GM19035 (cell line): Measurements from ENCODE around the gene NKX2-2.

Experiments
- ATAC-seq: cut with Tn5 transposase; IDR thresholded peaks from one replicate; pipeline ENCODE4 v1.9.1; 2021; ENCODE audit not compliant: unreplicated experiment

Gene NKX2-2

DNA sequence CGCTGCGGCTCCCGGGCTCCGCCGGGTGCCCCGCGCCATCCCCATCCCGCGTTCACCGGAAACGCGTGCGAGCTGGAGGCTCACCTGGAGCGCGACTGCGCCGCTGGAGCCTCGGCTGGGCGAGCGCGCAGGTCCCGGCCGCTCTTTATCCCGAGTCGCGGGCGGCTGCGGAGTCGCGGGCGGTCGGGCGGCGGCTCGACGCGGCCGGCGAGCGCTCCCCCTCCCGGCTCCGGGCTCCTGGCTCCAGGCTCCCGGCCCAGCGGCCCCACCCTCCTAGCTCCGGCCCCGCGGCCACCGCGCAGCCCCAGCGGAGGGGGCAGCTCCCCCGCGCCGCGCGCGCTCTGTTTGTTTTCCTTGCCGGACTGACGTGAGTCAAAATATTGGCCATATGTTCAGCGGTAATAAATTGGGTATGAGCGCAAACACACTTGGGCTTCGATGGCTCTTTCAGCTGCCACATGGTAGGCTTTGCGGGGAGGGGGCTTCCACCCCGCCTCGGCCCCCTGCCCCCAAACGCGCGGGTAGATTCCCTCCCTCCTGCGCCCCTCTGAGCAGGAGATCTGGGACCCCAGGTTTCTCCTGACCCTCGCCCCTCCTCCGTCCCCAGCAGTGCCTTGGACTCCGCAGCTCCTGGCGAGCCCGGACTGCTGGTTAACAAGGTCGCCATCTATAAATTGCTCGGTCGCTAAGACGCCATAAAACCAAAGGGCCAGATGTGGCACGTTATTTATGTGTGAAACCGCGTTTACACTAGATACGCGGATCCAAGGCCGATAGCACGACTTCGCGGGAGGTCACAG lies 8.8 kb upstream of the NKX2-2 start:
- ATAC-seq, result no peak

DNA sequence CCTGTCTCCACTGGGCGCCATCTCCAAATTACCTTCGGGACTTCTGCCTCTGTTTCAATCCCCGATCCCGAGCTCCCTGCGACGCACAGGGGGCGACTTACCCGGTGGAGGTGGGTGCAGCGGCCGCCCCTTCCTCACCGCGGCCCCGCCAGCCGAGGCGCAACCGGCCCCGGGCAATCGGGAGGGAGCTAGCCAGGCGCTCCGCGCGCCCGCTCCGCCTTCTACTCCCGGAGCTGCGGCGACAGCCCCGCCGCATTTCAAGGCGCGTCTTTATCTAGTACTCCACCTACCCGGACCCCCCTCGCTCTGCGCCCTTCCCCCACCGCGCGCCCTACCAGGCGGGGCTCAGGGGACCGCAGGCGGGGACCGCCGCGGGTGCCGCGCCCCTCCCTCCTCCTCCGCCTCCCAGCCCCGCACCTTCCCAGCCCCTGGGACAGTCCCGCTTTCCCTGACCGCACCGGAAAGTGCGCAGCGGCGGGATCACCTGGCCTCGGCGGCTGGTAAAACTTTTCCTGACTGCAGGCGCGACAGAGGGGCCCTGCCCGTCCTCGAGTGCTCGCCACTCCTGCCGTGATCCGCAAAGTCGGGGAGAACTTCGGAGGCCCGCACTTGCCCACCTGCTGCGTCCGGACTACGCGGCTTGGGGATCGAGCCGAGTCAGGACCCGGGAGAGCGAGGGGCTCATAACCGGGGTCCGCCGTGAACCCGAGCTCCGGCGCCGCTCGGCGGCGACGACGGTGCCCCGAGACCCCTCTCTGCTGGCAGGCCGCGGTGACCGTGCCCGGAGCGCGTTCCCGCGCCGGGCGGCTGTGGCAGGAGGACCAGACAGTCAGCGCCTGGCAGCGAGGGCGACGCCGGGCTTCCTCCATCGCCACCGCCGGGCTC lies 8.0 kb upstream of the NKX2-2 start:
- no peak for ATAC-seq

DNA sequence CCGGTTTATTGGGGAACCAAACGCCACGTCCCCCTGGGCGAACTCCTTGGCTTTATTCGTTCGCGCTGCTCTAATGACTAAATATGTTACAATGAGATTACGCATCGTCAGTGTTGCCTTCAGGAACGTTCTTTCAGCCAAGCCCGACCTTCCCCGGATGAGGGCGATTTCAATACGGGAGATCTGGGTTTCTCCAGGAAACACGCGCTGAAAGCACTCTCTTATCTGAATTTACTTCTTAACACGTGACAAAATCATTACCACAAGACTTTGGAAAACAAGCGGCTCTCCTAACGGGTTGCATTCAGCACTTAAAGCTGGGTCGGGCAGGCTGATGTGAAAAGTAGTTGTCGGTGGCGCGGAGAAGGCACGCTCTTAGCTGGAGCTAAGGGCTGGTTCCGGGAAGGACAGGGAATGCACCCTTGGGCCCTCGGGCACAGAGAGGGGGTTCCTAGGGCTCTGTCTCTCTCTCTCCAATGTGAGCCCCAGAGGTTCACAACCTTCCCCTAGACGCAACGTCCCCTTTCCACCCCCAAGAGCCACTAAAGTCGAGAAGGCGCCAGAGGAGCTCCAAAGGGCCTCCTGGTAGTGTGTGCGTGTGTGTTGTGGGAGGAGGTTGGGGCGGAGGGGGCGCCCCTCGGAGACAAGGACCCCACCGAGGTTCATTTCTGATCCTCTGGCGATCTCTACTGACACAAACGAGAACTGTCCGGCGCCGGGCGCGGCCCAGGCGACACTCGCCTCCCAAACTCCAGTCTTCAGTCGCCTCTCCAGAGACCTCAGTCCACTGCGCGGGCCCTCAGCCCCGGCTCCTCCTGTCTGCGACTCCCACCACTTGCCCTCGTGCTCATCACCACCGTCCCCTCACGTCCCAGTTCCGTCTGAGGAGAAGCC lies 7.1 kb upstream of the NKX2-2 start:
- no peak for ATAC-seq

DNA sequence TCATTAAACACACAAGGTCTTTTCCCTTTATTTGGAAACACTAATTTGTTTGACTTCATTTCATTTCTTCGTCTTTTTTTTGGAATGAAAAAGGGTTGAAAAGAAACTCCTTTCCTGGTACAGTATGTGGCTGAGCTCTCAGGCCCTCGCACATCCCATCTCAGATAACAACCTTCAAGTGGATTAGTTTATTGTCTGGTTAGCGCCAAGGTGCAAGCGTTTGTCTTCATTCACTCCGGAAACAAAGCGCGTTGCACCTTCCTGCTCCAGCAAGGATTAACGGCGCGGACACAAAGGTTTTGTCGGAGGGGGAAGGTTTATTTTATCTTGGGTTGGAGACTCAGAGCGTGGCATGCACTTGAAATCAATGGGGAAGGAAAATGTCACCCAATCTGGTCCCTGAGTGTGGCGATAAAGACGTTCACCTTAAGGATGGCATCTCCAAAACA lies 5.3 kb upstream of the NKX2-2 start:
- no peak for ATAC-seq

DNA sequence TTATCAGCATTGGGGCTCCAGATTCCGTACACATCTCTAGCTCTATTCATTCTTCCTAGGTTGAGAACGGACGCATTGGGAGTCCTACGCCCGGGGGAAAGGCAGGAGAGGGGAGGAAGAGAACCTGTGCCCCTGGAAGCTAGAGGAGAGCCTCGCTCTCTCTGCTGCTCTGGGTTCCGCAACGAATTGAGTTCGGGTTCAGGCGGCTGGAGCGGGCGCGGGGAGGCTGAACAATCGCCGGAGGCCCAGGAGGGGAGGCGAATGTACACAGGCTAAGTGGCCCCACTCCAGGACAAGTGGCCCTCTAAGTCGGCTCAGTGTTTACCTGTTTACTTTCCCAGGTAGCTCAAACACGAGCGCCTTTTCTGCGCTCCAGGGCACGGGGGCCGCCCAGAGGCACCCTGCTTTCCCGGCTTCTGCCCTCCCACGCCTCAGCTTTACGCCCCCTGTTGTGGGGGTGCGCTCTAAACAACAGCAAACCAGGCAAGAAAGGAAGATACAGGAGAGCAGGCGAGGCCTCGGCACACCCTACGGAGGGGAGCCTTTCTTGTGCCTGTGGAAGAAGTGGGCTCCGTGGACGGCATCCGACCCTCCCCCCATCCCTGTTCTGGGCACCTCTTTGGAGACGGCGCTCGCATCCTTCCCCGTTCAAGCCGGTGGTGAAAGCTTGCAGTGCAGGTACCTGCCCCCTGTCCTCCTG lies 4.6 kb upstream of the NKX2-2 start:
- no peak for ATAC-seq

DNA sequence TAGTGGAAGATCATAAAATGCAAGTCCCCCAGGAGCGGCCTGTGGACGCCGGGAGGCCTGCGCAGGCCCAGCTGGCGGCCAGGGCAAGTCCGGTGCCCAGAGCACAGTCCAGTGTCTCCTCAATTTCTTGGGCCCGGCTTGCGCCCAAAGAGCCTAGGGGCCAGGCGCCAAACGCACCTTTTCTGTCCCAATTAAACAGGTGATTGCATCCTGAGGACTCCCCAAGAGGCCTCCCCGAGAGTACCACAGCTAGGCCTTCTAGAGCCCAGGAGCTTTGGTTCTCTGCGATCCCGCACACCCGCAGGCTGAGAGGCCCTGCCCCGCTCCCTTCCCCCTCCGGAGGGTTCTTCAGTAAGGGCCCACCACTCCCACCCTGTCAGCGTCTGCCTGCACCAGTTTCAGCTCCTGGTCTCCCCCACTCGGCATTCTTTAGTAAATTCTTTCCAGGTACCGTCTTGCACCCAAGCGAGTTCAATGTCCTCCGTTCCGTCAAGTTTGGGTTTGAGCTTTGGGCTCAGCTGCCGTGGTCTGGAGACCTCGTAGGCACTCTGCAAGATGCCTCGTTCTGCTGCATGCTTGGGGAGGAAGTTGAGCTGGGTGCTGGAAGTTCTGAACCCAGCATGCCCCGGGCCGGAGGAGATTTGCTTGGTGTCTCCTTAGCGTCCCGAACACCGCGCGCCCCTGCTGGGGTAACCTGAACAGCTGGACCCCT lies 3.9 kb upstream of the NKX2-2 start:
- no peak for ATAC-seq

DNA sequence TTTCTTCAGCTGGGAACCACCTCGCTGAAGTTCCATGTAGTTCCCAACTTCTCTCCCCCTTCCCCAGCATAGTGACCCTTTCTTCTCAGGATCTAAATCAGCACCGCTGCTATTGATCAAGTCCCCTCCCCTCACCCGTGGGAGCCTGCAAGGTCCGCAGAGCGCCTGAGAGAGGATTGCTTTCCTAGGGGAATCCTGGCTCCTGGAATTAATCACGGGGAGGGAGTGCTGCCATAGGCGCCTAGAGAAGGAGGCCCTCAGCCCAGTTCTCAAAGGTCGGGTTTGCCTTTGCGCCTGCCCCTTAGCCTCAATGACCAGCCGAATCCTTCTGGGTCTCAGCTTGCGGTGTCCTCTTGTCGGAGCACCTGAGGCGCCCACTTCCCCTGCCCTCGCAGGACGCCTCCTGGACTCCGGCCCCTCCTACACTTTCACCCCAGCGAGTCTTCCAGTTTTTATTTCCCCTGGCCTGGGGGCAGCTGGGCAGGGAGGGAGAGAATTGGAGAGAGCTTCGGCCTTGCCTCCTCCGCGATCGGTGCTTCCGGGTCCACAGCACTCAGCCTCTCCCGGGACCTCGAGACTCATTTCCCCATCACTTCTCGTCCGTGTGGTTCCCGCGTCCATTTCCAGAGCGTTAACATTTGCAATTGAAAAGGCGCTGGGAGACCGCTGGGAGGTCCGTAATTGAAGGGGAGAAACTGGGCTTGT lies 3.1 kb upstream of the NKX2-2 start:
- no peak for ATAC-seq

DNA sequence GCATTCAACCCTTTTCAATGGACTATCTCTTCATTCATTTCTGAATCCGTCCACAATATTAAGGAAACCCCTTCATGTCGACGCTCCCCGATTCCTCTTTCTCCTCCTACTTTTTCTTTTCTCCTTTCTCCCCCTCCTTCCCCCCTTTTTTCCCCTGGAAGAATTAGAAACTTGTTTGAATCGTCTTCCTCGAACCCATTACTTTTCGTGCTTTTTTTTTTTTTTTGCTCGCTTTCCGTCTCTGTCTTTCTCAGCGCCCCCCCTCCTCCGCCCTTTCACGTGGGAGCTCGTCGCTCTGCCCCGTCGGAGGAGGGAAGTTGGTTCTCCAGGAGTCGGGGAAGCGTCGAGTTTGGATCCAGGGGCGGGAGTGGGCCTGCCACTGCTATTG lies 2.3 kb upstream of the NKX2-2 start:
- ATAC-seq, result no peak

DNA sequence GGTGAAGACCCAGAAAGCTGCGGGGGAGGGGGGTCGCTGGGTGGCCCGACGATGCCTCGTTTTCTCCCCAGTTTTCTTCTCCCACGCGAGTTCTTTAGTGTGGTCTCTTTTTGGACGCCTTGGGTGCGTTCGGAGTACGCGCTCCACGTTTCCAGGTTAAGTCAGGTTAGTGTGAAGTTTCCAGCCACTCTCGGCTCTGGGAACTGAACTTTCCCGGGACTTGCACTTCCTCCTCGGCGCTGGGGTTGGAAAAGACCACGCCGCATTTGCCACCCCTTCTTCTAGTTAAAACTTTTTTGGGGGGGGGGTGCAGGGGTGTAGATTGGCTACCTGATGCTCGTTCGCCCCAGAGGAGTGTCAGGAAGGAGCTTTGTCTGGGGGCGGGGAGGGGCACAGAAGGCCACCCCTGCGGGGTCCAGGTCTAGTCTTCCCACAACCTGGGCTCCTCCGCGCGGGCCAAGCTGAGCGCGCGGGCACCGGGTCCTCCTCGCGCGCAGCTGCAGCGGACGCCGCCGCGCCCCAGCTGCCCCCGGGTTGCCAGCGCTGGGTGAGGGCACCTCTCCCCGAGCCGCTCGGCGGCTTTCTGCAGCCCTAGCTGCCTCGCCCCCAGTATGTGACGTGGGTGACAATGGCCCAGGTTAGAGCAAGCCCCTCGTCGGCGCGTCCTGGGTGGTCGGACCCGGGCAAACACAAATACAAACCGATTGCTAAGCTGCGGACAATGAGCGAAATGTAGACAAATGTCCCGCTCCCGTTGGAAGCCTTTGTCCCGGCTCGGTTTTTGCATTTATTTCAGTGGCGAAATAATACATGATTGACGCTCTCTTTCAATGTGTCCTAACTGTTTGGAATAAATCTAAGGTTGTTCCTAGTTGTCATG lies 1.7 kb upstream of the NKX2-2 start:
- ATAC-seq, result no peak

DNA sequence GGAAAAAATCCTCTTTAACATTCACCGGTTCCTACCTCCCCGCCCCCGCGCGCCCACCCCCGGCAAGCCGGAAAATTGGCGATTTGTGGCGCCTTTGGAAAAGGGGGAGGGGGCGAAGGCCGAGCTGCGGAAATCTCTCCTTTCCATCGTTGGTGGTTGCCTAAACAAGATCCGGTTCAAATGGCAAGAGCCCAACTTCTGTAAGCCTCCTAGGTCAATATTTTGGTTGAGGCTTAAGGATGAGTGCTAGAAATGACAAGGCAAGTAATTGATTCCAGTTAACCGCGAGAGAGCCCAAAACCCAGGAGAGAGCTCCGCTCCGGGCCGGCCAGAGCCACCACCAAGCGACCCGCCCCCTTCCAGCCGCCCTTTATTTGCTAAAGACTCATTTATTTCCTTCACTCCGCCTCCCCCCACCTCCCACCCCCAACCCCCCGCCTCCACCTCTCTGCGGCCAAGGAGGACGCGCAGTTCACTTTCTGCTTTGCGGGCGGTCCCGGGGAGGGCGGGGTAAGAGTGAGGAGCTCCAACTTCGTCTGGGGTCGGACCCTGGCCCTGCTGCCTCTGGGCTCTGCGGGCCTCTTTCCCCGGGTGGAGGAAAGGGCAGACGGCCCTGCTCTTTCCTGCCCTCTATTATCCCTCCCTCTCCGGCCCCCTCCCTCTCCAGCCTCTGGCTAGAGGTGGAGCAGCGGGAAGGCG lies 838 bp upstream of the NKX2-2 start:
- ATAC-seq, result no peak

DNA sequence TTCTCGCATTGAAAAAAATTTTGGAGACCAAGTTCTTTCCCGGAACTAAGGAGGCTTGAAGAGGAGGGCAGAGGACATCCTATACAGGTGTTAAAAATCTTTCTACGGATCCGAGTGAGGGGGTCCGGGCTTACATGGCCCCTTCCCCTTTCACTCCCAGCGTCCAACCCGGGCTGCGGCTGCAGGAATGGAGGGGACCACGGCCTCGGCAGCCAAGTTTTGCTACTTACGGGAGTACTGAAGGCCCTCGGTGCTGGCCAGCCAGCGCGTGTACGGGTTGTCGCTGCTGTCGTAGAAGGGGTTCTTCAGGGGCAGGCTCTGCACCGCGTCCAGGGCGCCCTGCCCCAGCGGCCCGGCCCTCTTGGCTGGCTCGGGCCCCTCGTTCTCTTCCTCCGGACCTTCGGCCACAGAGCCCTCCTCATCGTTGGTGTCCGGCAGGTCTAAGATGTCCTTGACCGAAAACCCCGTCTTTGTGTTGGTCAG lies 642 bp downstream of the NKX2-2 start:
- no peak for ATAC-seq

DNA sequence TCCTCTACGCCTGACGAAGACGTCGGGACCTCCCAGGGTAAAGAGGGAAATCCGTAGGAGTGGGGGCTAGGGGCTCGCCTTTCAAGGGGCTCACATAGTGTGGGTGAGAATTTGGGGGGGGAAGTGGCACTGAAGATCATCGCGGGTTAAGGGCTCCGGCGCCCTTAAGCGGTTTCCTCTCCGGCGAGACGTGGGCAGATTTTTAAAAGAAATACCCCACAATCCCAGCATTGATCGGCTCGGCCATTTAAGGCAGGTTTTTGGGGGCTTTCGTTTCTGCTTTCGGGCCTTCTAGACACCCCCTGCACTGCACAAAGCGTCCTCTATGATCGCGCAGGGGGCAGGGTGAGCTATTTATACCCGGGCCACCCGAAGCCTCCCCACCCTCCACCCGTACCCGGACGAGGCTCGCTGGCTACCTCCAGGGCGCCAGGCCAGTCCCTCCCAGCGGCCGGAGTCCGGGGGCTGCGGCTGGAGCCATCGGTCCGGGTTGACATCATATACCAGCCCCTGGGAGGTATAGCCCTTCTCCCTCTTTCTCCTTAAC lies 1.2 kb downstream of the NKX2-2 start:
- no peak for ATAC-seq

DNA sequence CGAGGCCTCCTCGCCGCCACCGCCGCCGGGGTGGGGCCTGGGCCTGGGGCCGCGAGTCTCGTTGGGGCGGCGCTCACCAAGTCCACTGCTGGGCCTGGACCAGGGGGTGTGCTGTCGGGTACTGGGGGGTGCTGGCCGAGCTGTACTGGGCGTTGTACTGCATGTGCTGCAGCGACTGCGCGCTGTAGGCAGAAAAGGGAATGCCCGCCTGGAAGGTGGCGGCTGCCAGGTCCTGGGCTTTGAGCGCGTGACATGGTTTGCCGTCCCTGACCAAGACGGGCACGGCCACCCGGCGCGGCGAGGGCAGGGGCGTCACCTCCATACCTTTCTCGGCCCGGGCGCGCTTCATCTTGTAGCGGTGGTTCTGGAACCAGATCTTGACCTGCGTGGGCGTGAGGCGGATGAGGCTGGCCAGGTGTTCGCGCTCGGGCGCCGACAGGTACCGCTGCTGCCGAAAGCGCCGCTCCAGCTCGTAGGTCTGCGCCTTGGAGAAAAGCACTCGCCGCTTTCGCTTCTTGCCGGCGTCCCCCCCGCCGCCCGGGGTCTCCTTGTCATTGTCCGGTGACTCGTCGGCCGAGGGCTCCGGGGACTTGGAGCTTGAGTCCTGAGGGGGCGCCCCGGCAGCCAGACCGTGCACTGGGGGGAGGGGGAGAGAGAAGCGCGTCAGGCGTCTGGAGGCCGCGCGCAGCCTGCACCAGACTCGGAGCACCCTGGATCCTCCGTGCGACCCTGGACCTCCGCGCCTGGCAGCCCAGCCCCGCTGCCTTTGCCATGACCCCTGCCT lies 1.8 kb downstream of the NKX2-2 start:
- no peak for ATAC-seq

DNA sequence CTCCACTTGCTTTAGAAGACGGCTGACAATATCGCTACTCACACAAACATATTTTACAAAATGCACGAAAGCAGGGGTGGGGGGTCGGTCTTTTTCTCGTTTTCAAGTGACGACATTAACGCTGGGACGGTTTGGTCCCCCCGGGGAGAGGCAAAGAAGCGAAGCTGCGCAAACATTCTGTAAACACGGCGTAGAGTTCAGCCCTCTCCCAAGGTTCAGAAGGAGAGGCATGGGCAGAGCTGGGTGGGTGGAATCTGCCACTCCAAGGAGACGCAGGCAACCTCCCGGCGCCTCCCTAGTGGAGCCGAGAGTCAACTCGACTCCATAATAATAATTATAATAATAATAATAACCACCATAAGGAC lies 2.4 kb downstream of the NKX2-2 start:
- no peak for ATAC-seq

DNA sequence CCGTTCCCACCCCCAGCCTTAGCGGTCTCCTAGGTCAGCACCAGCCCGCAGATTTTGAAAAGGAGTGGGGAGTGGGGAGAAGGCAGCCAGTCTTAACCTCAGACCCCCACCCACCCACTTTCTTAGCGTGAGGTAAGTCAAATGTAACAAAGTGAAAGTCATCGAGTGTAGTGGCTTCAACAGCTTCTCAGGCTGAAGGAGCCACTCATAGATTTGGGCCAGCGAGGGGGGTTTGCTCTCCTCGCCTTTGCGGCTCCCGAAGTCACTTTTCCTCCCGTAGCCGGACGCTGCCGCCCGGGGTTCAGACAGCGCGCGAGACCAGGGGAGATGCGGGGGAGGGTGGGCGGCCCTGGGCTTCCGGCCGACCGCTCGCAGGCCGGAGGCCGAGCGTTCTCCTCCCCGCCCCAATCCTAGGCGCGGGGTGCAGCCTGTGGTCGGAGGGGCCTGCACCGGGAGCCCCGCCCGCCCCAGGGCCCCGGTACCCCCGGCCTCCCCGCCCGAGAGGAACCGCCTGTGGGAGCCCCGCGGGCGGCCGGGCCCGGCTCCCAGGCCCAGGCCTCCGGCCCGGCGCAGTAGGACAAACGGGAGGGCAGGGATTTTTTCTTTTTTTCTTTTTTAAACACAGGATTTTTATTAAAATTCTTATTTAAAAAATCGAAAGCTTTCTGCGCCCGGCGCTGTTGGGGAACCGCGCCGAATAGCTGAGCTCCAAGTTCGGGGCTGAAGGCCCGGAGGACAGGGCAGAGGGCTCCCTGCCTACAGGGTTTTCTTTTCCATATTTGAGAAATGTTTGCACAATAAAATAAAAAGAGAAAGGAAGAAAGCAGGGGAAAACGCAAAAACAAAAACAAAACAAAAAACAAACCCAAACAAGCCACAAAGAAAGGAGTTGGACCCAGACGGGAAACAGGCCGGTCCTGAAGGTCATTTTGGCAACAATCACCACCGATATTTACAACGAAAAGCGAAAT lies 3.2 kb downstream of the NKX2-2 start:
- no peak for ATAC-seq
